Measurements from ENCODE around the gene AMOT.

The AMOT gene

GRCh38 chrX:112852851-112853250, 12.2 kb upstream of the AMOT start:
- no peak overlapping the region for H3K4me3 Mint-ChIP-seq
- DNase-seq (no peak), ATAC-seq (replicated peaks) (no peak)
- H3K9me3 Mint-ChIP-seq = no peaks in the 10 kb centered on the region
- peaks cover 20 to 45% of the 10 kb centered on the region in 2 donors for H3K4me1 Mint-ChIP-seq
- H3K27me3 Mint-ChIP-seq = peaks cover 0 to 5% of the 10 kb centered on the region in 2 donors
- no peak overlapping the region for H3K27ac Mint-ChIP-seq
- H3K36me3 Mint-ChIP-seq = no peaks in the 10 kb centered on the region

GRCh38 chrX:112851806-112852205, 11.2 kb upstream of the AMOT start:
- Mint-ChIP-seq H3K27me3 (peaks cover 0 to 5% of the 10 kb centered on the region in 2 donors), H3K36me3 (no peaks in the 10 kb centered on the region), H3K9me3 (no peaks in the 10 kb centered on the region), H3K4me1 (peaks cover 20 to 36% of the 10 kb centered on the region in 2 donors), H3K4me3 (peak overlapping the region in 1 of 2 donors; percentile 39), H3K27ac (no peak overlapping the region)
- DNase-seq = no peak
- ATAC-seq (replicated peaks) = peak; percentile 72 to 74

GRCh38 chrX:112851161-112851779, 10.6 kb upstream of the AMOT start:
- Mint-ChIP-seq H3K27me3 (peaks cover 0 to 5% of the 10 kb centered on the region in 2 donors), H3K4me1 (peaks cover 20 to 36% of the 10 kb centered on the region in 2 donors), H3K27ac (no peak overlapping the region), H3K4me3 (peak overlapping the region in 1 of 2 donors; percentile 39), H3K9me3 (no peaks in the 10 kb centered on the region), H3K36me3 (no peaks in the 10 kb centered on the region)
- DNase-seq = peak; percentile 9
- ATAC-seq (replicated peaks) = peak; percentile 75 to 79

GRCh38 chrX:112849016-112849415, 8.4 kb upstream of the AMOT start:
- DNase-seq = no peak
- H3K9me3 Mint-ChIP-seq = no peaks in the 10 kb centered on the region
- peak in 1 of 2 donors; percentile 24 for ATAC-seq (replicated peaks)
- H3K36me3 Mint-ChIP-seq = no peaks in the 10 kb centered on the region
- H3K4me1 Mint-ChIP-seq = peaks cover 25 to 40% of the 10 kb centered on the region in 2 donors
- H3K27me3 Mint-ChIP-seq = peaks cover 0 to 9% of the 10 kb centered on the region in 2 donors
- no peak overlapping the region for H3K27ac Mint-ChIP-seq
- no peak overlapping the region for H3K4me3 Mint-ChIP-seq

- H3K4me3 Mint-ChIP-seq = no peak overlapping the region
- DNase-seq = no peak
- no peak overlapping the region for H3K27ac Mint-ChIP-seq
- no peaks in the 10 kb centered on the region for H3K9me3 Mint-ChIP-seq
- H3K27me3 Mint-ChIP-seq = peaks cover 0 to 11% of the 10 kb centered on the region in 2 donors
- H3K4me1 Mint-ChIP-seq = peaks cover 18 to 29% of the 10 kb centered on the region in 2 donors
- no peak for ATAC-seq (replicated peaks)
- no peaks in the 10 kb centered on the region for H3K36me3 Mint-ChIP-seq
Observed at GRCh38 chrX:112846782-112847181, 6.2 kb upstream of the AMOT start.

GRCh38 chrX:112846187-112846586, 5.6 kb upstream of the AMOT start:
- DNase-seq = no peak
- Mint-ChIP-seq H3K4me3 (no peak overlapping the region), H3K36me3 (no peaks in the 10 kb centered on the region), H3K27ac (no peak overlapping the region), H3K27me3 (peaks cover 0 to 11% of the 10 kb centered on the region in 2 donors), H3K9me3 (no peaks in the 10 kb centered on the region), H3K4me1 (peaks cover 15 to 23% of the 10 kb centered on the region in 2 donors)
- ATAC-seq (replicated peaks) = no peak

- H3K36me3 Mint-ChIP-seq = no peaks in the 10 kb centered on the region
- no peak overlapping the region for H3K27ac Mint-ChIP-seq
- ATAC-seq (replicated peaks) = peak in 1 of 2 donors; percentile 29
- peaks cover 13 to 20% of the 10 kb centered on the region in 2 donors for H3K4me1 Mint-ChIP-seq
- H3K9me3 Mint-ChIP-seq = no peaks in the 10 kb centered on the region
- H3K4me3 Mint-ChIP-seq = no peak overlapping the region
- peaks cover 0 to 16% of the 10 kb centered on the region in 2 donors for H3K27me3 Mint-ChIP-seq
- DNase-seq = no peak
Observed at GRCh38 chrX:112844250-112844649, 3.6 kb upstream of the AMOT start.

- DNase-seq (no peak), ATAC-seq (replicated peaks) (peak in 1 of 2 donors; percentile 0)
- H3K9me3 Mint-ChIP-seq = no peaks in the 10 kb centered on the region
- H3K27ac Mint-ChIP-seq = no peak overlapping the region
- H3K4me3 Mint-ChIP-seq = peak overlapping the region; percentile 39 to 87
- H3K27me3 Mint-ChIP-seq = peaks cover 0 to 16% of the 10 kb centered on the region in 2 donors
- H3K36me3 Mint-ChIP-seq = no peaks in the 10 kb centered on the region
- H3K4me1 Mint-ChIP-seq = peaks cover 8 to 15% of the 10 kb centered on the region in 2 donors
Observed at GRCh38 chrX:112841820-112842157, 1.2 kb upstream of the AMOT start.

- H3K36me3 Mint-ChIP-seq = no peaks in the 10 kb centered on the region
- DNase-seq = peak; percentile 57
- ATAC-seq (replicated peaks) = peak; percentile 93 to 95
- peaks cover 0 to 16% of the 10 kb centered on the region in 2 donors for H3K27me3 Mint-ChIP-seq
- no peaks in the 10 kb centered on the region for H3K9me3 Mint-ChIP-seq
- peak overlapping the region; percentile 87 to 96 for H3K4me3 Mint-ChIP-seq
- no peak overlapping the region for H3K27ac Mint-ChIP-seq
- H3K4me1 Mint-ChIP-seq = peaks cover 8 to 15% of the 10 kb centered on the region in 2 donors
Observed at GRCh38 chrX:112841114-112841819, 636 bp upstream of the AMOT start.

GRCh38 chrX:112839856-112840255, 775 bp downstream of the AMOT start:
- Mint-ChIP-seq H3K27me3 (peaks cover 0 to 16% of the 10 kb centered on the region in 2 donors), H3K4me3 (peak overlapping the region; percentile 87 to 96), H3K27ac (no peak overlapping the region), H3K4me1 (peaks cover 8 to 15% of the 10 kb centered on the region in 2 donors), H3K9me3 (no peaks in the 10 kb centered on the region), H3K36me3 (no peaks in the 10 kb centered on the region)
- ATAC-seq (replicated peaks) = no peak
- no peak for DNase-seq

GRCh38 chrX:112837531-112837930, 3.1 kb downstream of the AMOT start:
- Mint-ChIP-seq H3K27ac (no peak overlapping the region), H3K4me3 (no peak overlapping the region), H3K27me3 (peaks cover 0 to 5% of the 10 kb centered on the region in 2 donors), H3K9me3 (no peaks in the 10 kb centered on the region), H3K4me1 (peaks cover 3 to 11% of the 10 kb centered on the region in 2 donors), H3K36me3 (no peaks in the 10 kb centered on the region)
- DNase-seq (no peak), ATAC-seq (replicated peaks) (no peak)

- DNase-seq (no peak), ATAC-seq (replicated peaks) (no peak)
- Mint-ChIP-seq H3K4me1 (peaks cover 3 to 6% of the 10 kb centered on the region in 2 donors), H3K4me3 (no peak overlapping the region), H3K9me3 (no peaks in the 10 kb centered on the region), H3K27me3 (peaks cover 0 to 5% of the 10 kb centered on the region in 2 donors), H3K36me3 (peaks cover 0 to 3% of the 10 kb centered on the region in 2 donors), H3K27ac (no peak overlapping the region)
Observed at GRCh38 chrX:112835019-112835418, 5.6 kb downstream of the AMOT start.

GRCh38 chrX:112834031-112834845, 6.4 kb downstream of the AMOT start:
- H3K27ac Mint-ChIP-seq = no peak overlapping the region
- no peak for DNase-seq
- H3K27me3 Mint-ChIP-seq = no peaks in the 10 kb centered on the region
- H3K4me1 Mint-ChIP-seq = no peaks in the 10 kb centered on the region
- H3K4me3 Mint-ChIP-seq = no peak overlapping the region
- ATAC-seq (replicated peaks) = no peak
- no peaks in the 10 kb centered on the region for H3K9me3 Mint-ChIP-seq
- H3K36me3 Mint-ChIP-seq = peaks cover 2 to 3% of the 10 kb centered on the region in 2 donors

GRCh38 chrX:112832481-112833095, 8.0 kb downstream of the AMOT start:
- H3K27ac Mint-ChIP-seq = no peak overlapping the region
- H3K36me3 Mint-ChIP-seq = peaks cover 2 to 3% of the 10 kb centered on the region in 2 donors
- no peaks in the 10 kb centered on the region for H3K4me1 Mint-ChIP-seq
- no peaks in the 10 kb centered on the region for H3K27me3 Mint-ChIP-seq
- DNase-seq (no peak), ATAC-seq (replicated peaks) (no peak)
- no peaks in the 10 kb centered on the region for H3K9me3 Mint-ChIP-seq
- no peak overlapping the region for H3K4me3 Mint-ChIP-seq

Measured in stimulated activated naive B cell treated with anti-CD40 and anti-IgM and Interleukin-4, amounts not matched to agents 10 μg/mL and 1 μg/mL and 100 μg/mL, for 72 hours (primary cell).